Effector CD4-positive, alpha-beta T cell (primary cell): Measurements from ENCODE around the gene LMX1A.

ENCODE experiments used
- DNase-seq: peaks from one replicate; pipeline ENCODE4 v3.0.0-alpha.2; 2020

Gene LMX1A

GRCh38 chr1:165216254-165216653, 140.3 kb downstream of the LMX1A start:
- no peak for DNase-seq

GRCh38 chr1:165215676-165216075, 140.8 kb downstream of the LMX1A start:
- DNase-seq, result no peak

GRCh38 chr1:165212229-165212628, 144.3 kb downstream of the LMX1A start:
- DNase-seq, result no peak

- DNase-seq, result no peak
Observed at GRCh38 chr1:165207853-165208515, 148.5 kb downstream of the LMX1A start.

- no peak for DNase-seq
Observed at GRCh38 chr1:165205145-165205544, 151.4 kb downstream of the LMX1A start.

- DNase-seq, result no peak
Observed at GRCh38 chr1:165204548-165204947, 152.0 kb downstream of the LMX1A start.

- no peak for DNase-seq
Observed at GRCh38 chr1:165191087-165191486, 165.4 kb downstream of the LMX1A start.

- no peak for DNase-seq
Observed at GRCh38 chr1:165189913-165190312, 166.6 kb downstream of the LMX1A start.

- DNase-seq, result no peak
Observed at GRCh38 chr1:165189011-165189410, 167.5 kb downstream of the LMX1A start.

- no peak for DNase-seq
Observed at GRCh38 chr1:165187031-165188009, 169.2 kb downstream of the LMX1A start.

- DNase-seq, result no peak
Observed at GRCh38 chr1:165185161-165185889, 171.2 kb downstream of the LMX1A start.

GRCh38 chr1:165182975-165183374, 173.5 kb downstream of the LMX1A start:
- DNase-seq, result no peak

GRCh38 chr1:165179306-165179705, 177.2 kb downstream of the LMX1A start:
- no peak for DNase-seq

- DNase-seq, result no peak
Observed at GRCh38 chr1:165174491-165174890, 182.0 kb downstream of the LMX1A start.

GRCh38 chr1:165173818-165174217, 182.7 kb downstream of the LMX1A start:
- no peak for DNase-seq

- DNase-seq, result no peak
Observed at GRCh38 chr1:165173409-165173808, 183.1 kb downstream of the LMX1A start.

GRCh38 chr1:165172666-165173065, 183.8 kb downstream of the LMX1A start:
- no peak for DNase-seq

- DNase-seq, result no peak
Observed at GRCh38 chr1:165169729-165170128, 186.8 kb downstream of the LMX1A start.

- DNase-seq, result no peak
Observed at GRCh38 chr1:165169028-165169427, 187.5 kb downstream of the LMX1A start.

GRCh38 chr1:165168467-165168866, 188.0 kb downstream of the LMX1A start:
- no peak for DNase-seq

GRCh38 chr1:165162671-165163241, 193.8 kb downstream of the LMX1A start:
- DNase-seq, result no peak

GRCh38 chr1:165161130-165161529, 195.4 kb downstream of the LMX1A start:
- DNase-seq, result no peak

- DNase-seq, result no peak
Observed at GRCh38 chr1:165153182-165153581, 203.3 kb downstream of the LMX1A start.
